GM23338 (cell line): ENCODE measurements around the gene REXO2. TPM values are rescaled to one million over a fixed set of nuclear protein-coding genes. Genes with fewer than 3 reads are reported as not detected.

Source experiments
- ATAC-seq: fragments of 200-7000 bp; cut with Tn5 transposase; 3 replicates; pipeline ENCODE4 v1.9.1; 2020
- DNase-seq: peaks from one replicate; pipeline ENCODE4 v3.0.0-alpha.2; 2015; ENCODE audit warnings: low spot score
- H2AFZ ChIP-seq: fragments of 200-600 bp; sonication (generic); 2 replicates; pipeline ENCODE4 v1.8.0; 2016; ENCODE audit warnings: antibody characterized with exemption, mild to moderate bottlenecking, moderate library complexity
- H3F3A ChIP-seq: fragments of 200-600 bp; sonication (generic); replicated peaks from 2 replicates; pipeline ENCODE4 v1.8.0; 2017; ENCODE audit warnings: antibody characterized with exemption, mixed run types, low read depth
- H3K27ac ChIP-seq: fragments of 200-600 bp; sonication (generic); 2 replicates; pipeline ENCODE4 v1.6.1; 2016; ENCODE audit warnings: low read depth
- H3K27me3 ChIP-seq: fragments of 200-600 bp; sonication (generic); 2 replicates; pipeline ENCODE4 v1.8.0; 2016; ENCODE audit warnings: mild to moderate bottlenecking, mixed run types, moderate library complexity; ENCODE audit not compliant: insufficient read depth
- H3K36me3 ChIP-seq: fragments of 200-600 bp; sonication (generic); 2 replicates; pipeline ENCODE4 v1.8.0; 2016; ENCODE audit warnings: mild to moderate bottlenecking; ENCODE audit not compliant: insufficient read depth
- H3K4me1 ChIP-seq: fragments of 200-600 bp; sonication (generic); 2 replicates; pipeline ENCODE4 v1.8.0; 2016; ENCODE audit warnings: mild to moderate bottlenecking, moderate library complexity; ENCODE audit not compliant: insufficient read depth
- H3K4me2 ChIP-seq: fragments of 200-600 bp; sonication (generic); 2 replicates; pipeline ENCODE4 v1.7.1; 2017; ENCODE audit warnings: mixed run types
- H3K4me3 ChIP-seq: fragments of 200-600 bp; sonication (generic); 2 replicates; pipeline ENCODE4 v1.6.1; 2016; ENCODE audit warnings: mixed run types
- H3K79me2 ChIP-seq: fragments of 200-600 bp; sonication (generic); replicated peaks from 2 replicates; pipeline ENCODE4 v1.8.0; 2017; ENCODE audit warnings: mild to moderate bottlenecking; ENCODE audit not compliant: insufficient read depth
- H3K9me2 ChIP-seq: fragments of 200-600 bp; sonication (generic); 2 replicates; pipeline ENCODE4 v1.8.0; 2017; ENCODE audit not compliant: insufficient read depth
- H4K20me1 ChIP-seq: fragments of 200-600 bp; sonication (generic); replicated peaks from 2 replicates; pipeline ENCODE4 v1.8.0; 2017; ENCODE audit warnings: mild to moderate bottlenecking; ENCODE audit not compliant: insufficient read depth
- H3K27ac Mint-ChIP-seq: 2 replicates; pipeline ENCODE4 v1.8.0; 2020; ENCODE audit warnings: inconsistent platforms, mild to moderate bottlenecking, moderate library complexity, mixed read lengths
- H3K27me3 Mint-ChIP-seq: 3 replicates; pipeline ENCODE4 v1.8.0; 2022; ENCODE audit warnings: low read depth, mild to moderate bottlenecking, moderate library complexity, mixed read lengths, inconsistent platforms; ENCODE audit not compliant: insufficient read depth, poor library complexity
- H3K36me3 Mint-ChIP-seq: 3 replicates; pipeline ENCODE4 v1.8.0; 2021; ENCODE audit warnings: low read depth, mild to moderate bottlenecking, inconsistent platforms, moderate library complexity, mixed read lengths
- H3K4me1 Mint-ChIP-seq: 3 replicates; pipeline ENCODE4 v1.8.0; 2020; ENCODE audit warnings: mild to moderate bottlenecking, inconsistent platforms, mixed read lengths
- H3K4me3 Mint-ChIP-seq: 3 replicates; pipeline ENCODE4 v1.8.0; 2021; ENCODE audit warnings: moderate library complexity, mild to moderate bottlenecking, inconsistent platforms, mixed read lengths
- H3K9me3 Mint-ChIP-seq: 3 replicates; pipeline ENCODE4 v1.8.0; 2020; ENCODE audit warnings: moderate library complexity, mild to moderate bottlenecking, inconsistent platforms, mixed read lengths
- JUNB ChIP-seq: IDR thresholded peaks from one replicate; pipeline ENCODE4 v1.6.1; 2016; ENCODE audit warnings: antibody characterized with exemption; ENCODE audit not compliant: unreplicated experiment
- ZNF114 ChIP-seq: fragments of 250-450 bp; sonication (Bioruptor Pico); IDR thresholded peaks from 2 replicates; pipeline ENCODE4 v1.5.0; 2020; ENCODE audit warnings: mild to moderate bottlenecking, moderate library complexity
- ZNF331 ChIP-seq: fragments of 250-450 bp; sonication (Bioruptor Pico); IDR thresholded peaks from 2 replicates; pipeline ENCODE4 v1.5.0; 2020; ENCODE audit warnings: low read depth, mild to moderate bottlenecking, moderate library complexity
- polyA plus RNA-seq: library from polyadenylated mRNA; unstranded; fragments of >200 nt; fragmentation: Nextera tagmentation; extraction: Ambion mirVana; gene quantifications from 2 replicates; pipeline ENCODE4 v1.2.1, GENCODE V29; 2016
- total RNA-seq: library from RNA; depleted of rRNA; stranded (reverse); fragments of >200 nt; shearing (Covaris generic); gene quantifications from 2 replicates; pipeline ENCODE4 v1.2.3, GENCODE V29; 2014
- TF ChIP-seq, protein P1 (sequence below), 2 experiments: fragments of 200-600 bp in 1 of 2; sonication (generic) in 1 of 2; conservative IDR thresholded peaks; 2 replicates each; pipeline versions ENCODE4 v1.5.1 to v1.6.1; 2016 to 2017; ENCODE audit warnings: antibody characterized with exemption in 2 of 2, low read depth in 2 of 2, mild to moderate bottlenecking in 2 of 2, moderate library complexity in 1 of 2
- TF ChIP-seq, protein P2 (sequence below): IDR thresholded peaks from 2 replicates; pipeline ENCODE4 v1.6.1; 2016; ENCODE audit warnings: antibody characterized with exemption
- TF ChIP-seq, protein P3 (sequence below): fragments of 250-450 bp; sonication (Bioruptor Pico); IDR thresholded peaks from 2 replicates; pipeline ENCODE4 v1.5.0; 2020; ENCODE audit warnings: mild to moderate bottlenecking, moderate library complexity

REXO2 gene
- total and polyA plus RNA-seq, 2 experiments from 2014 or later = 122 to 245 TPM

DNA sequence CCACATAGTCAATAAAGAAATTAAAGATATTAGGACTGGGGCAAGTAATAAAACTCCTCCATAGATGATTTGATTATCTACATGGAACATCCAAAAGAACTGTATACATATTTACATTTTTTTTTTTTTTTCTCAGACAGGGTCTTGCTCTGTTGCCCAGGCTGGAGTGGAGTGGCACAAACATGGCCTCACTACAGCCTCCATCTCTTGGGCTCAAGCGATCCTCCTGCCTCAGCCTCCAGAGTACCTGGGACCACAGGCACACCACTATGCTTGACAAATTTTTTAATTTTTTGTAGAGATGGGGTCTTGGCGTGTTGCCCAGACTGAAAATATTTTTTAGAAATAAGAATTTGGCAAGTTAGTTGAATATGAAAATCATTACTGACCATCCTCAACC is 24.7 kb downstream of the REXO2 start:
- Histone ChIP-seq H3K27ac (no peak overlapping the region), H3F3A (no peaks in the 10 kb centered on the region), H3K9me2 (no peaks in the 10 kb centered on the region), H3K79me2 (no peaks in the 10 kb centered on the region; the same call in 1 of the 2 replicates), H2AFZ (no peak overlapping the region), H3K36me3 (no peaks in the 10 kb centered on the region), H3K27me3 (no peaks in the 10 kb centered on the region), H4K20me1 (no peaks in the 10 kb centered on the region), H3K4me2 (no peak overlapping the region), H3K4me1 (no peaks in the 10 kb centered on the region), H3K4me3 (no peak overlapping the region)
- TF ChIP-seq, protein P1, sequence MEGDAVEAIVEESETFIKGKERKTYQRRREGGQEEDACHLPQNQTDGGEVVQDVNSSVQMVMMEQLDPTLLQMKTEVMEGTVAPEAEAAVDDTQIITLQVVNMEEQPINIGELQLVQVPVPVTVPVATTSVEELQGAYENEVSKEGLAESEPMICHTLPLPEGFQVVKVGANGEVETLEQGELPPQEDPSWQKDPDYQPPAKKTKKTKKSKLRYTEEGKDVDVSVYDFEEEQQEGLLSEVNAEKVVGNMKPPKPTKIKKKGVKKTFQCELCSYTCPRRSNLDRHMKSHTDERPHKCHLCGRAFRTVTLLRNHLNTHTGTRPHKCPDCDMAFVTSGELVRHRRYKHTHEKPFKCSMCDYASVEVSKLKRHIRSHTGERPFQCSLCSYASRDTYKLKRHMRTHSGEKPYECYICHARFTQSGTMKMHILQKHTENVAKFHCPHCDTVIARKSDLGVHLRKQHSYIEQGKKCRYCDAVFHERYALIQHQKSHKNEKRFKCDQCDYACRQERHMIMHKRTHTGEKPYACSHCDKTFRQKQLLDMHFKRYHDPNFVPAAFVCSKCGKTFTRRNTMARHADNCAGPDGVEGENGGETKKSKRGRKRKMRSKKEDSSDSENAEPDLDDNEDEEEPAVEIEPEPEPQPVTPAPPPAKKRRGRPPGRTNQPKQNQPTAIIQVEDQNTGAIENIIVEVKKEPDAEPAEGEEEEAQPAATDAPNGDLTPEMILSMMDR (conservative IDR thresholded peaks at IDR 0.05; ENCODE audit: low read depth in 2 of 2) = no peak
- no peaks in the 10 kb centered on the region for H3K4me1 Mint-ChIP-seq
- DNase-seq (no peak), ATAC-seq (no peak)
- no peak overlapping the region for H3K27ac Mint-ChIP-seq
- H3K27me3 Mint-ChIP-seq = no peaks in the 10 kb centered on the region
- no peak overlapping the region for H3K4me3 Mint-ChIP-seq
- no peaks in the 10 kb centered on the region for H3K9me3 Mint-ChIP-seq
- peaks cover 19% of the 10 kb centered on the region; the same call in 2 of the 3 replicates for H3K36me3 Mint-ChIP-seq

DNA sequence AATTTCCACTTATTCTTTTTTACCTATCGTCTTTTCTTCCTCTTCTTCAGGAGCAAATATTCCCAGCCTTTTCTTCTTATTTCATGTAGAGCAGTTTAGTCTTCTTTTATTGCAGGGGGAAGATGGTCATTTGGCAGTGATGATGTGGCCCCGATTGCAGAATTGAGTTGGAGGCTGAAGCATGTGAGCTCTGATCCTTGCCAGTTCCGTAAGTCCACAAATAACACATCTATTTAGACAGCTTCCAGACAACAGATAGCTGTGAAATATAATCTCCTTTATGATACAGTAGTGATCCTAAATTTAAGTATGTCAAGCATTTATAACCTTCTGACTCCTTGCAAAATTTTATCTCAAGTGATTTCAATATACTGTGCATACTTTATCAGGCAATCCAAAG is 27.5 kb downstream of the REXO2 start:
- Histone ChIP-seq H4K20me1 (no peaks in the 10 kb centered on the region), H2AFZ (no peak overlapping the region), H3K79me2 (no peaks in the 10 kb centered on the region), H3K36me3 (no peaks in the 10 kb centered on the region), H3K4me1 (no peaks in the 10 kb centered on the region), H3F3A (no peaks in the 10 kb centered on the region), H3K4me3 (no peak overlapping the region), H3K27me3 (no peaks in the 10 kb centered on the region), H3K9me2 (no peaks in the 10 kb centered on the region), H3K4me2 (no peak overlapping the region), H3K27ac (no peak overlapping the region)
- Mint-ChIP-seq H3K4me1 (no peaks in the 10 kb centered on the region), H3K27me3 (no peaks in the 10 kb centered on the region), H3K27ac (no peak overlapping the region), H3K4me3 (no peak overlapping the region), H3K9me3 (no peaks in the 10 kb centered on the region), H3K36me3 (peaks cover 25% of the 10 kb centered on the region)
- no peak for ATAC-seq
- TF ChIP-seq ZNF331 (CRISPR knock-in tag) = no peak
- TF ChIP-seq JUNB = no peak
- no peak for TF ChIP-seq ZNF114
- TF ChIP-seq, protein P2, sequence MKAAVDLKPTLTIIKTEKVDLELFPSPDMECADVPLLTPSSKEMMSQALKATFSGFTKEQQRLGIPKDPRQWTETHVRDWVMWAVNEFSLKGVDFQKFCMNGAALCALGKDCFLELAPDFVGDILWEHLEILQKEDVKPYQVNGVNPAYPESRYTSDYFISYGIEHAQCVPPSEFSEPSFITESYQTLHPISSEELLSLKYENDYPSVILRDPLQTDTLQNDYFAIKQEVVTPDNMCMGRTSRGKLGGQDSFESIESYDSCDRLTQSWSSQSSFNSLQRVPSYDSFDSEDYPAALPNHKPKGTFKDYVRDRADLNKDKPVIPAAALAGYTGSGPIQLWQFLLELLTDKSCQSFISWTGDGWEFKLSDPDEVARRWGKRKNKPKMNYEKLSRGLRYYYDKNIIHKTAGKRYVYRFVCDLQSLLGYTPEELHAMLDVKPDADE = no peak
- TF ChIP-seq, protein P3, sequence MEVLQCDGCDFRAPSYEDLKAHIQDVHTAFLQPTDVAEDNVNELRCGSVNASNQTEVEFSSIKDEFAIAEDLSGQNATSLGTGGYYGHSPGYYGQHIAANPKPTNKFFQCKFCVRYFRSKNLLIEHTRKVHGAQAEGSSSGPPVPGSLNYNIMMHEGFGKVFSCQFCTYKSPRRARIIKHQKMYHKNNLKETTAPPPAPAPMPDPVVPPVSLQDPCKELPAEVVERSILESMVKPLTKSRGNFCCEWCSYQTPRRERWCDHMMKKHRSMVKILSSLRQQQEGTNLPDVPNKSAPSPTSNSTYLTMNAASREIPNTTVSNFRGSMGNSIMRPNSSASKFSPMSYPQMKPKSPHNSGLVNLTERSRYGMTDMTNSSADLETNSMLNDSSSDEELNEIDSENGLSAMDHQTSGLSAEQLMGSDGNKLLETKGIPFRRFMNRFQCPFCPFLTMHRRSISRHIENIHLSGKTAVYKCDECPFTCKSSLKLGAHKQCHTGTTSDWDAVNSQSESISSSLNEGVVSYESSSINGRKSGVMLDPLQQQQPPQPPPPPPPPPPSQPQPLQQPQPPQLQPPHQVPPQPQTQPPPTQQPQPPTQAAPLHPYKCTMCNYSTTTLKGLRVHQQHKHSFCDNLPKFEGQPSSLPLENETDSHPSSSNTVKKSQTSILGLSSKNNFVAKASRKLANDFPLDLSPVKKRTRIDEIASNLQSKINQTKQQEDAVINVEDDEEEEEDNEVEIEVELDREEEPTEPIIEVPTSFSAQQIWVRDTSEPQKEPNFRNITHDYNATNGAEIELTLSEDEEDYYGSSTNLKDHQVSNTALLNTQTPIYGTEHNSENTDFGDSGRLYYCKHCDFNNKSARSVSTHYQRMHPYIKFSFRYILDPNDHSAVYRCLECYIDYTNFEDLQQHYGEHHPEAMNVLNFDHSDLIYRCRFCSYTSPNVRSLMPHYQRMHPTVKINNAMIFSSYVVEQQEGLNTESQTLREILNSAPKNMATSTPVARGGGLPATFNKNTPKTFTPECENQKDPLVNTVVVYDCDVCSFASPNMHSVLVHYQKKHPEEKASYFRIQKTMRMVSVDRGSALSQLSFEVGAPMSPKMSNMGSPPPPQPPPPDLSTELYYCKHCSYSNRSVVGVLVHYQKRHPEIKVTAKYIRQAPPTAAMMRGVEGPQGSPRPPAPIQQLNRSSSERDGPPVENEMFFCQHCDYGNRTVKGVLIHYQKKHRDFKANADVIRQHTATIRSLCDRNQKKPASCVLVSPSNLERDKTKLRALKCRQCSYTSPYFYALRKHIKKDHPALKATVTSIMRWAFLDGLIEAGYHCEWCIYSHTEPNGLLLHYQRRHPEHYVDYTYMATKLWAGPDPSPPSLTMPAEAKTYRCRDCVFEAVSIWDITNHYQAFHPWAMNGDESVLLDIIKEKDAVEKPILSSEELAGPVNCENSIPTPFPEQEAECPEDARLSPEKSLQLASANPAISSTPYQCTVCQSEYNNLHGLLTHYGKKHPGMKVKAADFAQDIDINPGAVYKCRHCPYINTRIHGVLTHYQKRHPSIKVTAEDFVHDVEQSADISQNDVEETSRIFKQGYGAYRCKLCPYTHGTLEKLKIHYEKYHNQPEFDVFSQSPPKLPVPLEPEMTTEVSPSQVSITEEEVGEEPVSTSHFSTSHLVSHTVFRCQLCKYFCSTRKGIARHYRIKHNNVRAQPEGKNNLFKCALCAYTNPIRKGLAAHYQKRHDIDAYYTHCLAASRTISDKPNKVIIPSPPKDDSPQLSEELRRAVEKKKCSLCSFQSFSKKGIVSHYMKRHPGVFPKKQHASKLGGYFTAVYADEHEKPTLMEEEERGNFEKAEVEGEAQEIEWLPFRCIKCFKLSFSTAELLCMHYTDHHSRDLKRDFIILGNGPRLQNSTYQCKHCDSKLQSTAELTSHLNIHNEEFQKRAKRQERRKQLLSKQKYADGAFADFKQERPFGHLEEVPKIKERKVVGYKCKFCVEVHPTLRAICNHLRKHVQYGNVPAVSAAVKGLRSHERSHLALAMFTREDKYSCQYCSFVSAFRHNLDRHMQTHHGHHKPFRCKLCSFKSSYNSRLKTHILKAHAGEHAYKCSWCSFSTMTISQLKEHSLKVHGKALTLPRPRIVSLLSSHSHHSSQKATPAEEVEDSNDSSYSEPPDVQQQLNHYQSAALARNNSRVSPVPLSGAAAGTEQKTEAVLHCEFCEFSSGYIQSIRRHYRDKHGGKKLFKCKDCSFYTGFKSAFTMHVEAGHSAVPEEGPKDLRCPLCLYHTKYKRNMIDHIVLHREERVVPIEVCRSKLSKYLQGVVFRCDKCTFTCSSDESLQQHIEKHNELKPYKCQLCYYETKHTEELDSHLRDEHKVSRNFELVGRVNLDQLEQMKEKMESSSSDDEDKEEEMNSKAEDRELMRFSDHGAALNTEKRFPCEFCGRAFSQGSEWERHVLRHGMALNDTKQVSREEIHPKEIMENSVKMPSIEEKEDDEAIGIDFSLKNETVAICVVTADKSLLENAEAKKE = no peak
- DNase-seq = no peak
